Stimulated activated CD4-positive, alpha-beta T cell treated with anti-CD3 and anti-CD28 coated beads, TNF-alpha, amount 100 ng/mL, for 24 hours (primary cell): ENCODE data around the gene AMOTL1.
"Not testable (repeated sequence)": the region's sequence is repeated elsewhere in the genome, so short reads cannot be mapped to it uniquely, and the experiment has no call there.

Experiments used
- DNase-seq, 3 experiments: peaks; one replicate each; pipeline ENCODE4 v3.0.0-alpha.2; 2020; ENCODE audit warnings: low read depth in 3 of 3

AMOTL1 gene

GRCh38 chr11:94791216-94791889, 23.2 kb downstream of the AMOTL1 start:
- DNase-seq, result no peak

GRCh38 chr11:94791942-94792341, 23.8 kb downstream of the AMOTL1 start:
- not testable (repeated sequence) for DNase-seq

- DNase-seq, result no peak
Measured at GRCh38 chr11:94792451-94792850, 24.3 kb downstream of the AMOTL1 start.

GRCh38 chr11:94793002-94793401, 24.8 kb downstream of the AMOTL1 start:
- no peak for DNase-seq

GRCh38 chr11:94793822-94794221, 25.7 kb downstream of the AMOTL1 start:
- DNase-seq, result no peak

- DNase-seq, result no peak
Measured at GRCh38 chr11:94794287-94795168, 26.4 kb downstream of the AMOTL1 start.

GRCh38 chr11:94795476-94796189, 27.5 kb downstream of the AMOTL1 start:
- DNase-seq, result no peak

GRCh38 chr11:94796190-94796580, 28.0 kb downstream of the AMOTL1 start:
- DNase-seq, result no peak

GRCh38 chr11:94796863-94797262, 28.7 kb downstream of the AMOTL1 start:
- no peak for DNase-seq

GRCh38 chr11:94799726-94800125, 31.6 kb downstream of the AMOTL1 start:
- no peak for DNase-seq

- DNase-seq, result no peak
Measured at GRCh38 chr11:94800414-94800813, 32.3 kb downstream of the AMOTL1 start.

- no peak for DNase-seq
Measured at GRCh38 chr11:94801866-94802460, 33.8 kb downstream of the AMOTL1 start.

- DNase-seq, result no peak
Measured at GRCh38 chr11:94802501-94802900, 34.3 kb downstream of the AMOTL1 start.

GRCh38 chr11:94803491-94803890, 35.3 kb downstream of the AMOTL1 start:
- no peak for DNase-seq

- no peak for DNase-seq
Measured at GRCh38 chr11:94804874-94805273, 36.7 kb downstream of the AMOTL1 start.

- DNase-seq, result no peak
Measured at GRCh38 chr11:94806014-94806413, 37.9 kb downstream of the AMOTL1 start.

- DNase-seq, result no peak
Measured at GRCh38 chr11:94806419-94806818, 38.3 kb downstream of the AMOTL1 start.

GRCh38 chr11:94809251-94809650, 41.1 kb downstream of the AMOTL1 start:
- DNase-seq, result no peak

- DNase-seq, result not testable (repeated sequence)
Measured at GRCh38 chr11:94812724-94813720, 44.9 kb downstream of the AMOTL1 start.

- DNase-seq, result no peak
Measured at GRCh38 chr11:94814272-94814976, 46.3 kb downstream of the AMOTL1 start.
